Measurements from ENCODE around the gene AKAP12.

Gene AKAP12

DNA sequence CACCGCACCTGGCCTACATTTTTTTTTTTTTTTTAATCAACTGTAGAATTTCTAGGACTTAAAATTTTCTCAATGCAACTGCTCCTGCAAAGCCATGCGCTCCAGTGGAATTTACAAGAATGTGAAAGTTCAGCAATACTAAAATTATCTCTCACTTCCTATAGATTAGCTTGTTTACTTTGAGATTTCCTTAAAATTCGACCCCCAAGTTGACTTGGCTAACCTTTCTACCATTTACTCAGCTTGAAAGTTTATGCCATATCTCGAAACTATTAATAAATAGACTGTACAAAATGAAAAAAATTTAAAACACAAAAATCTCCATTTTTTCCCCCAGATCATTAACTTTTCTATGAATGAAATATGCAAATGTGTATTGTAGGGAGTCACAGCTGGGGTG is 87.3 kb downstream of the AKAP12 start:
- Histone ChIP-seq H3K4me3 (ENCODE audit: low read depth, low read length) (no peak overlapping the region), H3K9ac (no peak overlapping the region), H3K27ac (no peak overlapping the region), H3K27me3 (ENCODE audit: control insufficient read depth, insufficient read depth, low read length) (no peaks in the 10 kb centered on the region), H3K4me2 (ENCODE audit: low read length) (no peak overlapping the region), H3K9me3 (ENCODE audit: control insufficient read depth, low read length) (no peaks in the 10 kb centered on the region), H3K79me2 (no peaks in the 10 kb centered on the region), H3K36me3 (ENCODE audit: control insufficient read depth, insufficient read depth, low read length) (no peaks in the 10 kb centered on the region), H2AFZ (no peak overlapping the region), H3K4me1 (no peaks in the 10 kb centered on the region)
- TF ChIP-seq, protein P1, sequence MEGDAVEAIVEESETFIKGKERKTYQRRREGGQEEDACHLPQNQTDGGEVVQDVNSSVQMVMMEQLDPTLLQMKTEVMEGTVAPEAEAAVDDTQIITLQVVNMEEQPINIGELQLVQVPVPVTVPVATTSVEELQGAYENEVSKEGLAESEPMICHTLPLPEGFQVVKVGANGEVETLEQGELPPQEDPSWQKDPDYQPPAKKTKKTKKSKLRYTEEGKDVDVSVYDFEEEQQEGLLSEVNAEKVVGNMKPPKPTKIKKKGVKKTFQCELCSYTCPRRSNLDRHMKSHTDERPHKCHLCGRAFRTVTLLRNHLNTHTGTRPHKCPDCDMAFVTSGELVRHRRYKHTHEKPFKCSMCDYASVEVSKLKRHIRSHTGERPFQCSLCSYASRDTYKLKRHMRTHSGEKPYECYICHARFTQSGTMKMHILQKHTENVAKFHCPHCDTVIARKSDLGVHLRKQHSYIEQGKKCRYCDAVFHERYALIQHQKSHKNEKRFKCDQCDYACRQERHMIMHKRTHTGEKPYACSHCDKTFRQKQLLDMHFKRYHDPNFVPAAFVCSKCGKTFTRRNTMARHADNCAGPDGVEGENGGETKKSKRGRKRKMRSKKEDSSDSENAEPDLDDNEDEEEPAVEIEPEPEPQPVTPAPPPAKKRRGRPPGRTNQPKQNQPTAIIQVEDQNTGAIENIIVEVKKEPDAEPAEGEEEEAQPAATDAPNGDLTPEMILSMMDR (IDR thresholded peaks at IDR 0.05) = no peak

DNA sequence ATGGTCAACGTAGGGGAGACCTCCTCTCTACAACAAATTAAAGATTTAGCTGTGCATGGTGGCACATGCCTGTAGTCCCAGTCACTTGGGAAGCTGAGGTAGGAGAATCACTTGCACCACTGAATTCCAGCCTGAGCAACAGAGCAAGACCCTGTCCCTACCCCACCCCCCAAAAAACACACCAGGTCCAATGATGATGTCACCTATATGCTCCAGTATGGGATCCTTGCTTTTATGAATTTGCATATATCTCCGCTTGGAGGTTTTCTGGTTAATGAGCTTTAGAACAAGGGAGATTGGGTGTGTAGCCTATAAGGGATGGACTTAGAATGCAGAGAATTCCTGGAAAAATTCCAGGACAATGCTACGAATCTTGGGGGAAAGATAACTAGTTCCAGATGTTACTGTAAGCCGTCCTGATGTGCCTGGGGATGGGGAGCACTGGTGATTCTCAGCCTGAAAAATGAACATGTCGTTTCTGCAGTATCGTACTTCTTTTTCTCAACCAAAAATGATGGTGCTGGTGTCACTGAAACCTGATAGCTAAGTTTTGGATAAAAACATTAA is 90.4 kb downstream of the AKAP12 start:
- Histone ChIP-seq H3K27me3 (ENCODE audit: control insufficient read depth, insufficient read depth, low read length) (no peaks in the 10 kb centered on the region), H3K79me2 (no peaks in the 10 kb centered on the region), H3K4me3 (ENCODE audit: low read depth, low read length) (no peak overlapping the region), H3K36me3 (ENCODE audit: control insufficient read depth, insufficient read depth, low read length) (no peaks in the 10 kb centered on the region), H2AFZ (no peak overlapping the region), H3K9ac (no peak overlapping the region), H3K9me3 (ENCODE audit: control insufficient read depth, low read length) (no peaks in the 10 kb centered on the region), H3K4me1 (no peaks in the 10 kb centered on the region), H3K4me2 (ENCODE audit: low read length) (no peak overlapping the region), H3K27ac (no peak overlapping the region)
- TF ChIP-seq, protein P1 (IDR thresholded peaks at IDR 0.05) = no peak

DNA sequence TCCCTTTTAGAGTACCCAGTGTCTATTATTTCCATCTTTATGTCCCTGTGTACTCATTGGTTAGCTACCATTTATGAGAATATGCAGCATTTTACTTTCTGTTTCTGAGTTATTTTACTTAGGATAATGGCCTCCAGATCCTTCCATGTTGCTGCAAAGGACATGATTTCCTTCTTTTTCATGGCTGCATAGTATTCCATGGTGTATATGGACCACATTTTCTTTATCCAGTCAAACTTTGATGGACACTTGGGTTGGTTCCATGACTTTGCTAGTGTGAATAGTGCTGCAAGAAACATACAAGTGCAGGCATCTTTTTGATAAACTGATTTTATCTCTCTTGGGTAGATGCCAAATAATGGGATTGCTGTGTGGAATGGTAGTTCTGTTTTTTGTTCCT is 96.2 kb downstream of the AKAP12 start:
- Histone ChIP-seq H3K4me2 (ENCODE audit: low read length) (no peak overlapping the region), H3K9ac (no peak overlapping the region), H3K4me3 (ENCODE audit: low read depth, low read length) (no peak overlapping the region), H3K79me2 (no peaks in the 10 kb centered on the region), H3K9me3 (ENCODE audit: control insufficient read depth, low read length) (no peaks in the 10 kb centered on the region), H3K27ac (no peak overlapping the region), H3K27me3 (ENCODE audit: control insufficient read depth, insufficient read depth, low read length) (no peaks in the 10 kb centered on the region), H3K36me3 (ENCODE audit: control insufficient read depth, insufficient read depth, low read length) (no peaks in the 10 kb centered on the region), H2AFZ (no peak overlapping the region), H3K4me1 (no peaks in the 10 kb centered on the region)
- TF ChIP-seq, protein P1 (IDR thresholded peaks at IDR 0.05) = no peak

DNA sequence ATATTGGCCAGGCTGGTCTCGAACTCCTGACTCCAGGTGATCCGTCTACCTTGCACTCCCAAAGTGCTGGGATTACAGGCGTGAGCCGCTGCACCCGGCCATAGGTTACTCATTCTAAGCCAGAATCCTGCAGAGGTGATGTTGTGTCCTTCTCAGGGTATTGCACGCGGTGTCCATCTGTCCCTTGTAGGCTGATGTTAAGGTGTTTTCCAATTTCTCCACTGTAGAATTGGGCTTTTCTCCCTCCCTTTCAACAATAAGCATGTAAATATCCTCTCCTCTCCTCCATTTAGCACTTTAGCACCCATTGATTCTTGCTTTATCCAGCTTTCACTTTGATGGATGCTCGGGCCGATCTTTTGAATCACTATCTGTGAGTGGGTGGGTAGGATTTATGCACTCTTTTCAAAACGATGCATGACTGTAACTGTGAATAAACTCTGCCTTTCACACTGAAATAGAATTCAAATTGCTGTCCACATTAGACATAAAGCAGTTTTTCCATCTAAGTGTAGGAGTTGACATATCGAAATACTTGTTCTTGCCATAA is 99.0 kb downstream of the AKAP12 start:
- Histone ChIP-seq H3K4me1 (no peaks in the 10 kb centered on the region), H3K27me3 (ENCODE audit: control insufficient read depth, insufficient read depth, low read length) (no peaks in the 10 kb centered on the region), H3K79me2 (no peaks in the 10 kb centered on the region), H3K9ac (no peak overlapping the region), H3K4me2 (ENCODE audit: low read length) (no peak overlapping the region), H3K9me3 (ENCODE audit: control insufficient read depth, low read length) (no peaks in the 10 kb centered on the region), H2AFZ (no peak overlapping the region), H3K36me3 (ENCODE audit: control insufficient read depth, insufficient read depth, low read length) (no peaks in the 10 kb centered on the region), H3K4me3 (ENCODE audit: low read depth, low read length) (no peak overlapping the region), H3K27ac (no peak overlapping the region)
- TF ChIP-seq, protein P1 (IDR thresholded peaks at IDR 0.05) = no peak

DNA sequence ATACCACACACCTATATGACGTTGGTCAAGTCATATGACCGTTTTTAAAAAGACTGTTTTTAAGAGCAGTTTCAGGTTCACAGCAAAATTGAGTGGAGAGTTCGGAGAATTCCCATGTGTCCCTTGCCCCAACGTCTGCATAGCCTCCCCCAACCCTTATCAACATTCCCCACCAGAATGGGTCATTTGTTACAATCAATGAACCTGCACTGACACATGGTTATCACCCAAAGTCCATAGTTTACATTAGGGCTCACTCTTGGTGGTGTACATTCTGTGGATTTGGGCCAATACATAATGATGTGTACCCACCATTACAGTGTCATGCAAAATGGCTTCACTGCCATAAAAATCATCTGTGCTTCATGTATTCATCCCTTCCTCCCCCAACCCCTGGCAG is 99.6 kb downstream of the AKAP12 start:
- Histone ChIP-seq H3K27me3 (ENCODE audit: control insufficient read depth, insufficient read depth, low read length) (no peaks in the 10 kb centered on the region), H3K36me3 (ENCODE audit: control insufficient read depth, insufficient read depth, low read length) (no peaks in the 10 kb centered on the region), H2AFZ (no peak overlapping the region), H3K27ac (no peak overlapping the region), H3K9me3 (ENCODE audit: control insufficient read depth, low read length) (no peaks in the 10 kb centered on the region), H3K4me1 (no peaks in the 10 kb centered on the region), H3K4me2 (ENCODE audit: low read length) (no peak overlapping the region), H3K79me2 (no peaks in the 10 kb centered on the region), H3K4me3 (ENCODE audit: low read depth, low read length) (no peak overlapping the region), H3K9ac (no peak overlapping the region)
- TF ChIP-seq, protein P1 (IDR thresholded peaks at IDR 0.05) = no peak

Measured in parathyroid adenoma (tissue), 2 donors.